ENCODE data around the gene GALNT9. TPM values are rescaled to one million over a fixed set of nuclear protein-coding genes. Genes with fewer than 3 reads are reported as not detected.

The GALNT9 gene
- polyA plus RNA-seq, 1 of the 3 experiments (the other 2 are of a cell fraction): not detected

DNA sequence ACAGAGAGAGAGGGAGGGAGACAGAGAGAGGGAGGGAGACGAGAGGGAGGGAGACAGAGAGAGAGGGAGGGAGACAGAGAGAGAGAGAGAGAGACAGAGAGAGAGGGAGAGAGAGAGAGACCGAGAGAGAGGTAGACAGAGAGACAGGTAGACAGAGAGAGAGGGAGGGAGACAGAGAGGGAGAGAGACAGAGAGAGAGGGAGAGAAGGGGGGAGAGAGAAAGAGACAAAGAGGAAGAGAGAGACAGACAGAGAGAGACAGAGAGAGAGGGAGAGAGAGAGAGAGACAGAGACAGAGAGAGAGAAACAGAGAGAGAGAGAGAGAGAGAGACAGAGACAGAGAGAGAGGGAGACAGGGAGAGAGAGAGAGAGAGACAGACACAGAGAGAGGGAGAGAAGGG lies 47.8 kb upstream of the GALNT9 start:
- no peak overlapping the region for H2AFZ ChIP-seq (ENCODE audit: low read depth)
- no peak for DNase-seq
- H3K27ac ChIP-seq (ENCODE audit: low read depth in 2 of 2, low read length in 1 of 2): no peak overlapping the region
- H3K27me3 ChIP-seq (ENCODE audit: insufficient read depth): peaks cover 74% of the 10 kb centered on the region
- peaks cover 0 to 6% of the 10 kb centered on the region in 2 experiments; a peak in 1 of 4 replicates for H3K4me1 ChIP-seq (ENCODE audit: control insufficient read depth in 1 of 2, insufficient read depth in 2 of 2, low read depth in 1 of 2, low read length in 1 of 2)
- POLR2A ChIA-PET: no interaction called here
- H3K9me2 ChIP-seq: no peaks in the 10 kb centered on the region
- no peaks in the 10 kb centered on the region for H3K36me3 ChIP-seq (replicated peaks in 1 of 2; ENCODE audit: control insufficient read depth in 1 of 2, insufficient read depth in 2 of 2, low read length in 1 of 2)
- no peak overlapping the region for H3K9ac ChIP-seq
- no peak overlapping the region for H3K4me3 ChIP-seq (ENCODE audit: low read depth in 2 of 2, low read length in 1 of 2)
- H3F3A ChIP-seq (replicated peaks; ENCODE audit: insufficient read depth): no peaks in the 10 kb centered on the region
- WGBS (ENCODE audit: low lambda C conversion rate): 5% methylated on average over 2 of the region's 2 CpGs
- no peak overlapping the region for H3K4me2 ChIP-seq
- CTCF ChIA-PET: no interaction called here
- H4K20me1 ChIP-seq (ENCODE audit: insufficient read depth): no peaks in the 10 kb centered on the region
- no peaks in the 10 kb centered on the region for H3K9me3 ChIP-seq
- H3K79me2 ChIP-seq (ENCODE audit: insufficient read depth): no peaks in the 10 kb centered on the region
- TF ChIP-seq FOSL2 (IDR thresholded peaks at IDR 0.05; ENCODE audit: borderline replicate concordance, low read depth): no peak

DNA sequence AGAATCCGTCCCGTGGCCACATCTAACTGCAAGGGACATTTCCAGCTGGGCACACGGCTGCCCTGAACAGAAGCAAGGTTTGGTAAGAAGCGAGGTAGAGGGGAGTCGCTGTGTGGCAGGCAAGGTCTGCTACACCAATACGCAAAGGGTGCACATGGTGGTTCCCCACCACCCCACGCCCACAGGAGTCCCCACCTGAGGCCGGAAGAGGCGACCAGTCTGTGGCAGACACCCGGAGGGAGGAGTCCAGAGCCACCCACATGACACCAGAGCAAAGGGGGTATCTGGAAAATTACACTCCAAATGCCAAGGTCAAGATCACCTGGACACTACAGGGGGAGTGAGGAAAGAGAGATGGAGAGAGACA lies 47.1 kb upstream of the GALNT9 start:
- no peak overlapping the region for H2AFZ ChIP-seq (ENCODE audit: low read depth)
- no peak overlapping the region for H3K27ac ChIP-seq (ENCODE audit: low read depth in 2 of 2, low read length in 1 of 2)
- no peak overlapping the region for H3K9ac ChIP-seq
- no peaks in the 10 kb centered on the region for H3K9me2 ChIP-seq
- no peak for TF ChIP-seq FOSL2 (IDR thresholded peaks at IDR 0.05; ENCODE audit: borderline replicate concordance, low read depth)
- TF ChIP-seq NFIC (IDR thresholded peaks at IDR 0.05; ENCODE audit: borderline replicate concordance): no peak
- TF ChIP-seq POLR2AphosphoS5 (IDR thresholded peaks at IDR 0.05; ENCODE audit: low read depth, low read length): no peak
- no peak for TF ChIP-seq CHD2 (IDR thresholded peaks at IDR 0.05; ENCODE audit: low read length, partially characterized antibody)
- no peak for TF ChIP-seq RCOR1 (IDR thresholded peaks at IDR 0.05; ENCODE audit: low read length)
- TF ChIP-seq TCF12 (IDR thresholded peaks at IDR 0.05): no peak
- TF ChIP-seq, protein P1, sequence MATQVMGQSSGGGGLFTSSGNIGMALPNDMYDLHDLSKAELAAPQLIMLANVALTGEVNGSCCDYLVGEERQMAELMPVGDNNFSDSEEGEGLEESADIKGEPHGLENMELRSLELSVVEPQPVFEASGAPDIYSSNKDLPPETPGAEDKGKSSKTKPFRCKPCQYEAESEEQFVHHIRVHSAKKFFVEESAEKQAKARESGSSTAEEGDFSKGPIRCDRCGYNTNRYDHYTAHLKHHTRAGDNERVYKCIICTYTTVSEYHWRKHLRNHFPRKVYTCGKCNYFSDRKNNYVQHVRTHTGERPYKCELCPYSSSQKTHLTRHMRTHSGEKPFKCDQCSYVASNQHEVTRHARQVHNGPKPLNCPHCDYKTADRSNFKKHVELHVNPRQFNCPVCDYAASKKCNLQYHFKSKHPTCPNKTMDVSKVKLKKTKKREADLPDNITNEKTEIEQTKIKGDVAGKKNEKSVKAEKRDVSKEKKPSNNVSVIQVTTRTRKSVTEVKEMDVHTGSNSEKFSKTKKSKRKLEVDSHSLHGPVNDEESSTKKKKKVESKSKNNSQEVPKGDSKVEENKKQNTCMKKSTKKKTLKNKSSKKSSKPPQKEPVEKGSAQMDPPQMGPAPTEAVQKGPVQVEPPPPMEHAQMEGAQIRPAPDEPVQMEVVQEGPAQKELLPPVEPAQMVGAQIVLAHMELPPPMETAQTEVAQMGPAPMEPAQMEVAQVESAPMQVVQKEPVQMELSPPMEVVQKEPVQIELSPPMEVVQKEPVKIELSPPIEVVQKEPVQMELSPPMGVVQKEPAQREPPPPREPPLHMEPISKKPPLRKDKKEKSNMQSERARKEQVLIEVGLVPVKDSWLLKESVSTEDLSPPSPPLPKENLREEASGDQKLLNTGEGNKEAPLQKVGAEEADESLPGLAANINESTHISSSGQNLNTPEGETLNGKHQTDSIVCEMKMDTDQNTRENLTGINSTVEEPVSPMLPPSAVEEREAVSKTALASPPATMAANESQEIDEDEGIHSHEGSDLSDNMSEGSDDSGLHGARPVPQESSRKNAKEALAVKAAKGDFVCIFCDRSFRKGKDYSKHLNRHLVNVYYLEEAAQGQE (IDR thresholded peaks at IDR 0.05; ENCODE audit: low read depth, low read length): no peak
- TF ChIP-seq MXI1 (IDR thresholded peaks at IDR 0.05; ENCODE audit: low read depth, low read length): no peak
- no peak for TF ChIP-seq YY1 (IDR thresholded peaks at IDR 0.05; ENCODE audit: low read depth)
- TF ChIP-seq JUND (IDR thresholded peaks at IDR 0.05): no peak
- TF ChIP-seq FOXM1 (IDR thresholded peaks at IDR 0.05; ENCODE audit: low read depth): no peak
- TF ChIP-seq, protein P2, sequence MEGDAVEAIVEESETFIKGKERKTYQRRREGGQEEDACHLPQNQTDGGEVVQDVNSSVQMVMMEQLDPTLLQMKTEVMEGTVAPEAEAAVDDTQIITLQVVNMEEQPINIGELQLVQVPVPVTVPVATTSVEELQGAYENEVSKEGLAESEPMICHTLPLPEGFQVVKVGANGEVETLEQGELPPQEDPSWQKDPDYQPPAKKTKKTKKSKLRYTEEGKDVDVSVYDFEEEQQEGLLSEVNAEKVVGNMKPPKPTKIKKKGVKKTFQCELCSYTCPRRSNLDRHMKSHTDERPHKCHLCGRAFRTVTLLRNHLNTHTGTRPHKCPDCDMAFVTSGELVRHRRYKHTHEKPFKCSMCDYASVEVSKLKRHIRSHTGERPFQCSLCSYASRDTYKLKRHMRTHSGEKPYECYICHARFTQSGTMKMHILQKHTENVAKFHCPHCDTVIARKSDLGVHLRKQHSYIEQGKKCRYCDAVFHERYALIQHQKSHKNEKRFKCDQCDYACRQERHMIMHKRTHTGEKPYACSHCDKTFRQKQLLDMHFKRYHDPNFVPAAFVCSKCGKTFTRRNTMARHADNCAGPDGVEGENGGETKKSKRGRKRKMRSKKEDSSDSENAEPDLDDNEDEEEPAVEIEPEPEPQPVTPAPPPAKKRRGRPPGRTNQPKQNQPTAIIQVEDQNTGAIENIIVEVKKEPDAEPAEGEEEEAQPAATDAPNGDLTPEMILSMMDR (IDR thresholded peaks at IDR 0.05): no peak
- no peak for TF ChIP-seq TEAD4 (IDR thresholded peaks at IDR 0.05; ENCODE audit: borderline replicate concordance, insufficient read depth)
- no peak for TF ChIP-seq SIN3A (IDR thresholded peaks at IDR 0.05; ENCODE audit: borderline replicate concordance, low read depth, low read length)
- TF ChIP-seq RXRA (IDR thresholded peaks at IDR 0.05; ENCODE audit: borderline replicate concordance, low read depth): no peak
- TF ChIP-seq MEF2A (IDR thresholded peaks at IDR 0.05; ENCODE audit: borderline replicate concordance, low read depth): no peak
- TF ChIP-seq EP300 (IDR thresholded peaks at IDR 0.05; ENCODE audit: borderline replicate concordance in 1 of 2, low read depth in 1 of 2, low read length in 1 of 2): no peak
- TF ChIP-seq, protein P3, sequence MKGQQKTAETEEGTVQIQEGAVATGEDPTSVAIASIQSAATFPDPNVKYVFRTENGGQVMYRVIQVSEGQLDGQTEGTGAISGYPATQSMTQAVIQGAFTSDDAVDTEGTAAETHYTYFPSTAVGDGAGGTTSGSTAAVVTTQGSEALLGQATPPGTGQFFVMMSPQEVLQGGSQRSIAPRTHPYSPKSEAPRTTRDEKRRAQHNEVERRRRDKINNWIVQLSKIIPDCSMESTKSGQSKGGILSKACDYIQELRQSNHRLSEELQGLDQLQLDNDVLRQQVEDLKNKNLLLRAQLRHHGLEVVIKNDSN (IDR thresholded peaks at IDR 0.05; ENCODE audit: borderline replicate concordance, low read depth): no peak
- H3K27me3 ChIP-seq (ENCODE audit: insufficient read depth): peaks cover 73% of the 10 kb centered on the region
- peaks cover 4% of the 10 kb centered on the region; the same call in 1 of the 2 replicates for H3K9me3 ChIP-seq
- no peak overlapping the region for H3K4me3 ChIP-seq (ENCODE audit: low read depth in 2 of 2, low read length in 1 of 2)
- H3F3A ChIP-seq (replicated peaks; ENCODE audit: insufficient read depth): no peaks in the 10 kb centered on the region
- ChIA-PET CTCF (interaction anchor here (1.3 kb wide), 1 partner anchor 38 kb away, joined by 5 read pairs; no protein-coding TSS in a partner anchor), POLR2A (no interaction called here)
- no peaks in the 10 kb centered on the region for H3K79me2 ChIP-seq (ENCODE audit: insufficient read depth)
- no peaks in the 10 kb centered on the region for H4K20me1 ChIP-seq (ENCODE audit: insufficient read depth)
- H3K4me1 ChIP-seq (ENCODE audit: control insufficient read depth in 1 of 2, insufficient read depth in 2 of 2, low read depth in 1 of 2, low read length in 1 of 2): peaks cover 0 to 6% of the 10 kb centered on the region in 2 experiments; a peak in 1 of 4 replicates
- no peak for DNase-seq
- H3K36me3 ChIP-seq (replicated peaks in 1 of 2; ENCODE audit: control insufficient read depth in 1 of 2, insufficient read depth in 2 of 2, low read length in 1 of 2): no peaks in the 10 kb centered on the region
- WGBS (ENCODE audit: low lambda C conversion rate): 27% methylated on average over 10 of the region's 10 CpGs
- H3K4me2 ChIP-seq: no peak overlapping the region

Measured in SK-N-SH (cell line).